Measurements from ENCODE around the gene CPLANE2.
"Not testable (repeated sequence)": the region's sequence is repeated elsewhere in the genome, so short reads cannot be mapped to it uniquely, and the experiment has no call there.

Gene CPLANE2

GRCh38 chr1:16229976-16230740 is 6.8 kb downstream of the CPLANE2 start:
- no peak for DNase-seq

GRCh38 chr1:16226490-16227179 is 10.3 kb downstream of the CPLANE2 start:
- DNase-seq, result no peak

GRCh38 chr1:16226129-16226489 is 10.9 kb downstream of the CPLANE2 start:
- DNase-seq, result no peak

GRCh38 chr1:16224472-16224871 is 12.5 kb downstream of the CPLANE2 start:
- DNase-seq, result no peak

- DNase-seq, result not testable (repeated sequence)
Measured at GRCh38 chr1:16222716-16223115, 14.3 kb downstream of the CPLANE2 start.

- DNase-seq, result no peak
Measured at GRCh38 chr1:16221499-16221898, 15.5 kb downstream of the CPLANE2 start.

DNA sequence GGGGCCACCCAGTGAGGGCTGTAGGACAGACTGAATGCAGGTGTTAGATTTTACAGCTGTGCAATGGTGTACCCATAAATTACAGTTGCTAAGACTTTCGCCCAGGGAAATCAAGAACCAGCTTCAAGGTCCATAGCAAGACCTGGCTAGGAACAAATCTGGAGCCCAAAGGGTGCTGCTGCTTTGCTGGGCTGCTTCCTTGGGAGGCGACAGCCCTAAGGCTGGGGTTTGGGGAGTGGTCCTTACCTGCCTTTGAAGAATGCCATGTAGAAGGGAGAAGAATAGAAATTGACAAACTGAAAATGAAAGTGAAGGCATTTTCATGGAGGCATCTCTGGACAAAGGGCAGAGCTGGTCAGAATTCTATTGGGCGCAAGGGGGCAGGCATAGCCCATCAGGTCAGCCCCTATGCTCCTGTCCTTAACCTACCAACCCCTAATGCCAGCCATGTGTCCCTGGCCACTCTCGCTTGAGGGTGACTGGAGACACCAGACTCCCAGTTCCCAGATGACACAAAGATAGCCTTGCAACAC is 16.9 kb downstream of the CPLANE2 start:
- DNase-seq, result no peak

GRCh38 chr1:16218674-16219071 is 18.3 kb downstream of the CPLANE2 start:
- DNase-seq, result no peak

DNA sequence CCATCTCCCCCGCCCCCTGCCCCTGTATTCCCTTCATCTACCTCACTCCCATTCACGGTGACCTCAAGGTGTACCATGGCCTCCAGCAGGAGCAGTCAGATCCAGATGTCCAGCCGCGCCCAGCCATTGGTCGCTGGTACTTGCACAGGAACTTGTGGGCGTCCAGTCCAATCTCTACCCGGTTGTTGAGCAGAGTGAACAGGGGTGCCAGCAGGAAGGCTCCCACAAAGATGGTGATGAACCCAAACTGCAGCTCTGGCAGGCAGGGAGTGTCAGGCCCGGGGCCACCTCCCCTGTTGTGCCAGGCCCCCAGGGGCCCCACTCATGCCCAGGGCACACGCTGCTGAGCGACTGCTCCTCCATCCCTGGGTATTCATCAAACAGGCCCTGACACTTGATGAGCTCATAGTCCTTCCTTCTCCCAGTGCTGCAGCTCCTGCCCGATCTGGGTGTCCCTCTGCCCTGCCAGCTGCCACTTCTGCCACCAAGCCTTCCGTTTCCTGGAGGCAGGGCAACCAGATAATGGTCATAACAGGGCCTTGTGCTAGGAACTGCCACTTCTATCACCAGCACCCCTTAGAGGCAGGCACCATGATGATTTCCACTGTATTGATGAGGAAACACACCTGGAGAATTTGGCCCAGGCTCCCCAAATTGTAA is 18.8 kb downstream of the CPLANE2 start:
- no peak for DNase-seq

DNA sequence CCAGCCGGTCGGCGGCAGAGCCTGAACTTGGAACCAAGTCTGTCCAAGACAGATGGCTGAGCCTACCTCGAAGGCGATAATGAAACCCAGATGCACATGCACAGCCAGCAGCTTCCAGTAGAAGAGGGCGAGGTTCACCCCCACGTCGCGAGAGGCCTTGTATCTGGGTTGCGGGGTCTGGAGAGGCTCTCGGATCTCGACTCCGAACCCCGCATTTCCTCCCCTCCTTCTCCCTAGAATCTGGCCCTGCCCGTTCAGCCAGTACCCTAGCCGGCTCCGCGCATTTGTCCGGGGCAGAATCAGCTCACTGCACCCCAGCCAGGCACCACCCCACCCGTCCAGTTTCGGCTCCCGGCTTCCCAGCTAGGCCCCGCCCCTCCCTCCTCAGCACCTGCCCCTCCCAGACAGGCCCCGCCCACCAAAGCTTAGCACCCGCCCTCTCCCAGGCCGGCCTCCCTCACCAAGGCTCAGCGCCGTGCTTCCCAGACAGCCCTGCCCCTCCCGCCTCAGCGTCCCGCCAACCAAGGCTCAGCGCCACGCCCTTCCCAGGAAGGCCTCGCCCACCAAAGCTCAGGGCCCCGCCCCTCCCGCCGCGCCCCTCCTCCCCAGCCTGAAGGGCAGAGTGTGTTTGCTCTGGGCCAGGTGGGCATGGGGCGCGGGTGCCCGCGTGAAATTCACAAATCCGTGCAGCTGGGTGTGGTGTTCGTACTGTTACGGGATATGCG is 19.8 kb downstream of the CPLANE2 start:
- peak; percentile 81 for DNase-seq

GRCh38 chr1:16215882-16216753 is 20.9 kb downstream of the CPLANE2 start:
- DNase-seq, result no peak

DNA sequence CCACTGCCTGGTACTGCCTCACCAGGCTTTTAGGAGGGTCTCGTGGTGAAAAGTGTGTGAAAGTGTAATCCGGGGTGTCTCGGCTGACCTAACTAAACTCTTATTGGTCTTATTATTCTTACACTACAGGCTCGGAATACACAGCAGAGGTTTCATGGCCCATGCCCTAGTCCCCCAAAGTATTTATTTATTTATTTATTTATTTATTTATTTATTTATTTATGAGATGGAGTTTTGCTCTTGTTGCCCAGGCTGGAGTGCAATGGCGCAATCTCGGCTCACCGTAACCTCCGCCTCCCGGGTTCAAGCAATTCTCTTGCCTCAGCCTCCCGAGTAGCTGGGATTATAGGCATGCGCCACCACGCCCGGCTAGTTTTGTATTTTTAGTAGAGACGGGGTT is 21.7 kb downstream of the CPLANE2 start:
- not testable (repeated sequence) for DNase-seq

DNA sequence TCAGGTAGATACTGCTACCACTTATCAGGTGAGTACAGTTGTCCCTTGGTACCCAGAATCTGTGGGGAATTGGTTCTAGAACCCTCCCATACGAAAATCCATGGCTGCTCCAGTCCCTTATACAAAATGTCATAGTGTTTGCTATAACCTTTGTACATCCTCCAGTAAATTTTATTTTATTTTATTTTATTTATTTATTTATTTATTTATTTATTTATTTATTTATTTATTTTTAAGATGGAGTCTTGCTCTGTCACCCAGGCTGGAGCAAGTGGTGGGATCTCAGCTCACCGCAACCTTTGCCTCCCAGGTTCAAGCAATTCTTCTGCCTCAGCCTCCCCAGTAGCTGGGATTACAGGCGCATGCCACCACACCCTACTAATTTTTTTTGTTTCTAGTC is 23.4 kb downstream of the CPLANE2 start:
- not testable (repeated sequence) for DNase-seq

DNA sequence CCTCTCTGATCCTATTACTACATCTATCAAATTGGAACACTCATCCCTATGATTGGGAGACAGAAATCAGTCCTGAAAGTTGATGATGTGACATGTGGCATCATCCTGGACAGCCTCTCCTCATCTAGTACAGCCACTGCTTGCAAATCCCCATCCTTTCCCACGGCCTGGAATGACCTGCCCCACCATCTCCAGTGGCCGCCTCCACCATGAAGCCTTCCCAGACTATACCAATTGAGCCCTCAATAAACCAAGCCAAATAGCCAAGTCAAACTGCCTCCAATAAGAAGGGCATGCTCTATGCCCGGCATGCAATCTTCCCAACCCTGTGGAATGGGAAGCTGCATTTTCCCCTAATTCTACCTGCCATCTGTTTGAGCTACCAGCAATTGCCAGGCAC is 24.0 kb downstream of the CPLANE2 start:
- DNase-seq, result no peak

GRCh38 chr1:16212251-16212961 is 24.6 kb downstream of the CPLANE2 start, which contains the start of gene ARHGEF19:
Gene ARHGEF19 (minus strand): TSS chr1:16212652. CDS start chr1:16209054, 3,598 bp downstream.
- no peak for DNase-seq

DNA sequence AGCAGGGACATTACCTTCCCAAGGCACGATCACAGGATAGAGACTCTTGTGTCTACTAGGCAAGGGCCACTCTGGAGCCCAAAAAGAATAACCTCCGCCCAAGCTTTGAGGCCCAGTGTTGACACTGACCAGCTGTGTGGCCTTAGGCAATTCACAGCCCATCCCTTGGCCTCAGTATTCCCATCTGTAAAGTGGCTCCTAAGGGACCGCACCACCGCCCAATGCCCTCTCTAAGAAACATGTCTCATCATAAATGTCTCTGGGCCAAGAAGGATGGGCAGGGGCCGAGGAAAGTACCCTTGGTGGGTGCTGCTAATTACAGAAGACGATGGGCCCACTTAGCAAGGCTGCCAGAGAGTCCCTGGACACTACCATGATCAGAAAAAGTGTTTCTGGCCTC is 25.2 kb downstream of the CPLANE2 start:
- DNase-seq, result no peak

GRCh38 chr1:16210581-16210980 is 26.4 kb downstream of the CPLANE2 start:
- no peak for DNase-seq

GRCh38 chr1:16209847-16210407 is 27.1 kb downstream of the CPLANE2 start:
- no peak for DNase-seq

DNA sequence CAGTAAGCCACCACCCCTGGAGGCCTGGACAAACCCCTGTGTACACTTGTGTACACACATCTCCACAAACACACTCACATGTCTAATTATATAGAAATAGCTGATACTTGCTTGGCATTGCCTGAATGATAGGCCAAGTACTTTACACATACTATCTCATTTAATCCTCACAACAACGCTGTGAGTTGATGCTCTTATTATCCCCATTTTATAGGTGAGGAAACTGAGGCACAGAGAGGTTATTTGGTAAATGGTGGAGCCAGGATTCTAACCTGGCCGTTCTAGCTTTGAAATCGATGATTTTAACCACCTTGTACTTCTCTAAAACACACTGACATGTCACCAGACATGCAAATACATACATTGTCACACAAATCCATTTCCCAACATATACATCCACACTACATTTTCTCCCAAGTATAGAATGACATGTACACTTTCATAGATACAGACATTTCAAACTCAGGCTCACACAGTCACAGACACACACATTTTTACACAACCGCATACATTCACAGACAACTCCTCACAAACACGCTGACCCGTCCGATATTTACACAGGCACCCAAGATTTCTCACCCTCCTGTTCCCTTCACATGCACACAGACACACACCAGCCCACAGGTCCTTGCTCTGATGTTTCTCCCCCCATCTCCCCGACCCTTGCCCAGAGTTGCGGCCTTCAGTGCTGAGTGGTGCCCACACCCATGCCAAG is 27.7 kb downstream of the CPLANE2 start:
- no peak for DNase-seq

Data from GDM1 (cell line).